Measurements from ENCODE around the gene HLA-DMA.
"Not testable (repeated sequence)": the region's sequence is repeated elsewhere in the genome, so short reads cannot be mapped to it uniquely, and the experiment has no call there.

Gene HLA-DMA

DNA sequence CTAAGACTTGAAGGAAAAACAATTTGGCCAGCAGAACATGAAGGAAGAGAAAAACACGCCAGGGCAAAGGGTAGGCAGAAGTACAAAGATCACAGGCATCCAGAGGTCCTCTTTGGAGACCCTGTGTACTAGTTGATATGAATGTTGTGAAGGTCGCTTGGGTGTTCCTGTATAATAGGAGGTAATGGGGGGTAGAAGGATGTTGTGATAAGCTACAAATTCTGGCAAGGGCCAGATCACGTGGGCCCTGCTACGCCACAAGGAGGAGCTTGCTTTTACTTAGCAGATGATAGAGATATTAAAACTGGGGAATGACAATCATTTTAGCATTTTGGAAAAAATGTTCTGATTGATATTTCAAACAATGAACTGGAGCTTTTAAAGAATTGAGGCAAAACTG is 878 bp upstream of the HLA-DMA start:
- no peak overlapping the region for H3K9ac ChIP-seq (ENCODE audit: low read depth, low read length)

DNA sequence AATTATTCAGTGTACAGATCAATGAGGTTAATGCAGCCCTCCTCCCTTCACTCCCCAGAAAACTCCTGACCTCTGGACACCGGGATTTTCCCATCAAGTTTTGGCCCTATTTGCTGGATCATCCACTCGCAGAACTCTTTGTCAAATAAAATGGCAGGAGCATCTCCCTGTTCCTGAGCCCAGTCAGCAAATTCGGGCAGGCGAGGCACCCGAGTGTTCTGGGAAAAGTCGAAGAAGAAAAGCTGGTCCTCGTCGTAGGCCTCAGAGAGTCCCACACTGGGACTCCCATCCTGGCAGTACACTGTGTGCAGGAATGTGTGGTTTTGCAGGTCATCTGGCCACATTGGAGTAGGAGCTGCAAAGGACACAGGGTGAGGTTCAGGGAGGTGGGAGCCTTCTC is 2.4 kb downstream of the HLA-DMA start:
- Histone ChIP-seq H3K36me3 (ENCODE audit: insufficient read depth, low read length) (no peaks in the 10 kb centered on the region), H3K4me1 (ENCODE audit: insufficient read depth, low read length) (peaks cover 5% of the 10 kb centered on the region; the same call in 1 of the 2 replicates), H3K9ac (ENCODE audit: low read depth, low read length) (no peak overlapping the region), H3K9me3 (ENCODE audit: control insufficient read depth, insufficient read depth, low read length) (no peaks in the 10 kb centered on the region)

More for the DNA sequence above, 878 bp upstream of the HLA-DMA start:
- H3K36me3 ChIP-seq (ENCODE audit: insufficient read depth, low read length) = no peaks in the 10 kb centered on the region
- no peaks in the 10 kb centered on the region for H3K9me3 ChIP-seq (ENCODE audit: control insufficient read depth, insufficient read depth, low read length)
- no peaks in the 10 kb centered on the region for H3K4me1 ChIP-seq (ENCODE audit: insufficient read depth, low read length)

DNA sequence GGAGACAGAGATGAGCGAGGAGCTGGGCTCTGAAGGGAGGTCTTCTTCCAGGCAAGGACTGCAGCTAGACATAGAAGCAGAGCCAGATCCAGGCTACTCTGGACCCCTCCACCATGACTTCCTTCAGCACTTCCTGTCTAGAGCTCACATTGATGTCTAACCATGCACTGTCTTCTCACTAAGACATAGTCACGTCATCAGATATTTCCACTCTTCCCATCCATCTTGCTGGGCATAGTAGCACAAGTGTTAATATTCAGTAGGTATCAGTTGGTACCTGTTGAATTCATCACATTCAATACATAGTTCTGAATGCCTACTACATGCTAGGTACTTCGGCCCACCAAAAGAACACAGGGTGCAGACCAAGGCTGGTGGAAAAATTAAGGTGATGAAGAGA is 2.9 kb downstream of the HLA-DMA start:
- Histone ChIP-seq H3K9ac (ENCODE audit: low read depth, low read length) (no peak overlapping the region), H3K4me1 (ENCODE audit: insufficient read depth, low read length) (peaks cover 5% of the 10 kb centered on the region; the same call in 1 of the 2 replicates), H3K9me3 (ENCODE audit: control insufficient read depth, insufficient read depth, low read length) (no peaks in the 10 kb centered on the region), H3K36me3 (ENCODE audit: insufficient read depth, low read length) (no peaks in the 10 kb centered on the region)

DNA sequence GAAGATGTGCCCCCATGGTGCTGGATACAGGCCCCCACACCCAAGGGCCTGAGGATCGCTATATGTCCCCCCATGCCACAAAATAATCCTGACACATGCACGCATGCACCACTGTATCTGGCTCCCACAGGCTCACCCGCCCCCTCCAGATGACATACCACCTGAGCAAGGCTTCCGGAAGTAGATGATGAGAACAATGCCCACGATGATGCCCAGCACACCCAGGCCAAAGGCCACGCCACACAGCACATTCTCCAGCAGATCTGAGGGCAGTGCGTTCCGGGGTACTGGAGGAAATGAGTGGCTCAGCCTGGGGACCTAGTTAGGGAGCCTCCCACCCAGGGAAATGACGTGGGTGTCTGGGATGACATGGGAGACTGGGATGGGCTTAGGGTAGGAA is 3.8 kb downstream of the HLA-DMA start:
- Histone ChIP-seq H3K9me3 (ENCODE audit: control insufficient read depth, insufficient read depth, low read length) (no peaks in the 10 kb centered on the region), H3K4me1 (ENCODE audit: insufficient read depth, low read length) (peaks cover 5% of the 10 kb centered on the region; the same call in 1 of the 2 replicates), H3K36me3 (ENCODE audit: insufficient read depth, low read length) (no peaks in the 10 kb centered on the region), H3K9ac (ENCODE audit: low read depth, low read length) (no peak overlapping the region)

DNA sequence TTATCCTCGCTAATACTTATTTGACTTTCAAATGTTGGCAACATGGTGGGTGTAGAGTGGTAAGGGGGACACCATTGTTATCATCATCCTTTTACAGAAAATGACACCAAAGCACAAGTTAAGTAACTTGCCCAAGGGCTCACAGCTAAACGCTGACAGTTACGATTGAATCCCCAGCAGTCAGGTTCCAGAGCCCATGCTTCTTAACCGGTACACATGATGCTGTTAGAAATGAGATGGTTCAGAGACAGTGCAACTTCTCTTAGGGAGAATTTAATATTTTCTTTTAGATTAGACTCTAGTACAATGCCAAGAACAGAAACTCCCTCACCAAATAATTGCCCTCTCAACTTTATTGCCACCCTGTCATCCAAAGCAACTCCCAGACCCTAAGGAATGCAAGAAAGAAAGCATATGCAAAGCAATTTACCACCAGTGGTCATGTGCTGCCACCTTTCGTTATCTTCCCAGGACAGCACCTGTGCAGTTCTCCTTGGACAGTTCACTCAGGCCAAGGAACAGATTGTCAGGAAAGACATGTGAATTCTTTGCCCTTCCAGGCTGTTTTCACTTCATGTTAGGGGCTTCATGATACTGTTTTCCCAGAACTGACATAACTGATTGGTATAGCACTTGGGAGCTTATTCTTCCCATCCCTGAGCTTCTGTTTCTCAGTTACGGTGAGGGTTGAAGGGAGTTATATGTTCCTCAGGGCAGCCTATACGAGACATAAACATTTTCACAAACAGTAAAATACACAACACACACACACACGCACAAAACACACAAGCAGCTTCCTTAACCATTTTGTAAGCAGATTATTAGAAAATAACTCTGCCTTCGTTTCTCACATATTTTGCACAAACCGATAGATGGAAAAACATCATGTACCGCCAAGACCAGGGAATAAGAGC is 5.1 kb downstream of the HLA-DMA start:
- no peak overlapping the region for H3K9ac ChIP-seq (ENCODE audit: low read depth, low read length)
- peaks cover 5% of the 10 kb centered on the region; the same call in 1 of the 2 replicates for H3K4me1 ChIP-seq (ENCODE audit: insufficient read depth, low read length)
- no peaks in the 10 kb centered on the region for H3K36me3 ChIP-seq (ENCODE audit: insufficient read depth, low read length)
- no peaks in the 10 kb centered on the region for H3K9me3 ChIP-seq (ENCODE audit: control insufficient read depth, insufficient read depth, low read length)

DNA sequence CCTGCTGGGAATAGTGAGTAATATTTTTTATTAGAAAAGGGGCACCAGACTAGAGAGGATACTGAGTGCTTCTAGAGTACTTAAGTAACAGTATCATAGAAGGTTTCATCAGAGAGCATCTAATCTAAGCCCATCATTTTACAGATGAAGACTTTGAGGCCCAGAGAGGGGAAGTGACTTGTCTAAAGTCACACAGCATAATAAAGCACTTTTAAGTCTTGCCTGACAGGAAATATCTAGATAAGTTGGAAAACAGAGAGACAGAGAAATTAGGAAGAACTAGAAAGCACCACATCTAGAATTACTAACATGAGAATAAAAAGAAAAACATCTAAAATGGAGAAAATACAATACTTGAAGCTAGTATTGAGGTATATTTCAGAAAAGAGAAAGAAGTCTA is 6.0 kb downstream of the HLA-DMA start:
- no peaks in the 10 kb centered on the region for H3K36me3 ChIP-seq (ENCODE audit: insufficient read depth, low read length)
- no peaks in the 10 kb centered on the region for H3K9me3 ChIP-seq (ENCODE audit: control insufficient read depth, insufficient read depth, low read length)
- peaks cover 5% of the 10 kb centered on the region; the same call in 1 of the 2 replicates for H3K4me1 ChIP-seq (ENCODE audit: insufficient read depth, low read length)
- H3K9ac ChIP-seq (ENCODE audit: low read depth, low read length) = no peak overlapping the region

DNA sequence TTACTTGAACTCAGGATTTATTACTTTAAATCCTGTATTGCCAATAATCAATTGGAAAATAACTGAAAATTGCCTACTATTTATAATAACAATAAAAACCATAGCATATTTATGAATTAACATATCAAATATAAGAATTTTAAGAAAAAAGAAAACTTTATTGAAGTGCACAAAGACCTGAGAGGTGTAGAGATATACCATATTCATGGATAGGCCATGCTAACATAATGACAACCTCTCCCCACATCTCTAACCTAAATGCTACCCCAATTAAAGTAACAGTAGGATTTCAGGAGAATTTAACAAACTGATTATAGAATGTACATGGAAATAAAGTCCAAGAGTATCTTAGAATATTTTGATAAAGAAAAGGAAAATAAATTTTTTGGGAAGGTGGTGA is 6.9 kb downstream of the HLA-DMA start:
- no peaks in the 10 kb centered on the region for H3K36me3 ChIP-seq (ENCODE audit: insufficient read depth, low read length)
- no peak overlapping the region for H3K9ac ChIP-seq (ENCODE audit: low read depth, low read length)
- peaks cover 5% of the 10 kb centered on the region; the same call in 1 of the 2 replicates for H3K4me1 ChIP-seq (ENCODE audit: insufficient read depth, low read length)
- H3K9me3 ChIP-seq (ENCODE audit: control insufficient read depth, insufficient read depth, low read length) = no peaks in the 10 kb centered on the region

DNA sequence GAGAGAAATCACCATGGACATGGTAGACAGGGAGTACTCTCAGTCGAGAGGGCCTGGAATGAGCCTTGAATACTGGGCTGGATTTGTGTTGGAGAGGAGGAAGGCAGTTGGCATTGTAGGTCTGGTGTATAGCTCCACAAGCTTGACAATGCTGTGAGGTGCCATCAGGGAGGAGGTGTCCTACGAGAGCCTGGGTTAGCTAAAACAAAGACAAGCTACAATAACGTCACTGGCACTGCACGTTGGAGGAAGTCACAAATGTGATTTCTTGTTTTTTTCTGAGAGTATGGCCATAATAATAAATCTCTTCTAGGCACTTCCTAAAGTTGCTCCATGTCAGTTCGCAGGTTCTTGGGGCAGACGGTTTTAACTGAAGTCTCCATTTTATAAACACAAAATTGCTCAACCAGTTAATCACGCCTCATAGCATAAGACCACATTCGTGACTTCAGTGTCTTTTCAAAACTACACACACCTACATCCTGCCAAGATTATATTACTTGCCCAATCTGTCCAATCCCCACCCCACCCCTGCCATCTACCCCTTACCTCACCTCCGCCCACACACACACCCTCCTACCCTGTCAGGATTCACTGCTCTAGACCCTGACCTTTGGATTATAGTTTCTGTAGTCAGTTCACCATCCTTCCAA is 7.7 kb downstream of the HLA-DMA start:
- Histone ChIP-seq H3K9me3 (ENCODE audit: control insufficient read depth, insufficient read depth, low read length) (no peaks in the 10 kb centered on the region), H3K36me3 (ENCODE audit: insufficient read depth, low read length) (no peaks in the 10 kb centered on the region), H3K9ac (ENCODE audit: low read depth, low read length) (no peak overlapping the region), H3K4me1 (ENCODE audit: insufficient read depth, low read length) (peaks cover 5% of the 10 kb centered on the region; the same call in 1 of the 2 replicates)

DNA sequence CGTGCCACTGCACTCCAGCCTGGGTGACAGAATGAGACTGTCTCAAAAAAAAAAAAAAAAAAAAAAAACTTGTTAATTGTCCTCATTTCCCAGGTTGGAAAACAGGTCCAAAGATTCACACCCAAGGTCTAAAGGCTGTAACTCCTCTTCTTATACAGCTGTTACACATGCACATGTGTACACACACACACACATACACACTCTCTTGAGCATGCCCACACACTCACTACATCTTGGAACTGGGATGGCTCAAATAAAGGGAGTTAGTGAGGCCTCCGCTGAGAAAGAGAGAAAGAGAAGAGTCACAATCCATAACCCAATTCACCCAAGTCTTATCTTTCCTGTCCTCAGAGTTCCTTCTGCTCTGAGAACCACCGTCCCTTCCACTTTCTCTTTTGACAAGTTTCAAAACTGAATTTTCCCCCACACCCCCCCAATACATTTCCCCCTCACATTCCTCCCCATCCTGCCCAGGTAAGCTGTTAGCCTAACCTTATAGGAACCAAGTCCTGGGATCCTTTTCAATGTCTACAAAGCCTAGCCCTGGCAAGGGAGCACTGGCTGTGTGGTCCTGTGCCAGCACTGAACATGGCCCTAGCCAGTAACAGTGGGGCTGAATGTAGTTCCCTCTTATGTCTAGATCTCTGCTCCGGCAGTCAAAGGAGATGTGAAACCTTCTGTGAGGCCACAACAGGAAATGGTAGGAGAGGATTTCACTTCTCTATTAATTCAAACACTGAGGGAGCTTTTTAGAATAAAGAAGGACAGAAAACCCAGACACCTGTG is 8.8 kb downstream of the HLA-DMA start:
- Histone ChIP-seq H3K4me1 (ENCODE audit: insufficient read depth, low read length) (peaks cover 5% of the 10 kb centered on the region; the same call in 1 of the 2 replicates), H3K9ac (ENCODE audit: low read depth, low read length) (no peak overlapping the region), H3K36me3 (ENCODE audit: insufficient read depth, low read length) (no peaks in the 10 kb centered on the region), H3K9me3 (ENCODE audit: control insufficient read depth, insufficient read depth, low read length) (no peaks in the 10 kb centered on the region)

DNA sequence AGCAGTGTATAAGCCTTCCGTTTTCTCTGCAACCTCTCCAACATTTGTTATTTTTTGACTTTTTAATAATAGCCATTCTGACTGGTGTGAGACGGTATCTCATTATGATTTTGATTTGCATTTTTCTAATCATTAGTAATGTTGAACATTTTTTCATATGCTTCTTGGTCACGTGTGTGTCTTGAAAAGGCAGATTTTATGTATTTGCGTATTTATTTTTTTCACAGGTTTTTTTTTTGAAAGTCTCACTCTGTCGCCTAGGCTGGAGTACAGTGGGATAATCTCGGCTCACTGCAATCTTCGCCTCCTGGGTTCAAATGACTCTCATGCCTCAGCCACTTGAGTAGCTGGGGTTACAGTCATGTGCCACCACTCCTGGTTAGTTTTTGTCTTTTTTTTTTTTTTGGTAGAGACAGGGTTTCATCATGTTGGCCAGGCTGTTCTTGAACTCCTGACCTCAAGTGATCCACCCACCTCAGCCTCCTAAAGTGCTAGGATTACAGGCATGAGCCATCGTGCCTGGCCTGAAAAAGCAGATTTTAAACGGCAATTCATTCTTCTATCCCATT is 10.3 kb downstream of the HLA-DMA start:
- not testable (repeated sequence) for H3K4me1 ChIP-seq (ENCODE audit: insufficient read depth, low read length); H3K9me3 ChIP-seq (ENCODE audit: control insufficient read depth, insufficient read depth, low read length); H3K9ac ChIP-seq (ENCODE audit: low read depth, low read length); H3K36me3 ChIP-seq (ENCODE audit: insufficient read depth, low read length)

DNA sequence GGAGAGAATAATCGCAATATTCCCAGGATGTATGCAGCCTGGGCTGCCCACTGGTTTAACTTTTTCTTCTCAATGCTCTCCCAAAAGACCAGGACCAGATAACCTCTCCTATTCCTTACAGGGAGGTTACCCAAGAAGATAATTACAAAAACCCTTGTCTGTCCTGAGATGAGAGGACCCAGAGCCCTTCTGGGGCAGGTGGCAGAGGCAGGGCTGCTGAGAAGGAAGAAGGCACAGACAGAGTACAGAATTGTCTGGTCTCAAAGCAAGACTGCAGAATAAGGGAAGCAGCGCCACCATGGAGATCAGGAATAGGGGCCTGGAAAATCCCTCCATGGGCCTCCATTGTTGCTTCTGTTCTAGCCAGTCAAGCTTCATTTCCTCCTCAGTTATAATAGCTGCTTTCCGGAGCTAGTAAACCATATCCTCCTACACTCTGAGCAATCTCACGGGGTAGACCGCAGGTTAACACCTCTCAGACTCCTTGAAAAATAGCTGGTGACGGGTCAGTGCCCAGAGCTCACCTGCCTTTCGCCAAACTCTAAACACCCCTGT is 11.6 kb downstream of the HLA-DMA start:
- Histone ChIP-seq H3K9me3 (ENCODE audit: control insufficient read depth, insufficient read depth, low read length) (no peaks in the 10 kb centered on the region), H3K4me1 (ENCODE audit: insufficient read depth, low read length) (no peaks in the 10 kb centered on the region), H3K36me3 (ENCODE audit: insufficient read depth, low read length) (no peaks in the 10 kb centered on the region; the same call in 1 of the 2 replicates), H3K9ac (ENCODE audit: low read depth, low read length) (no peak overlapping the region)

DNA sequence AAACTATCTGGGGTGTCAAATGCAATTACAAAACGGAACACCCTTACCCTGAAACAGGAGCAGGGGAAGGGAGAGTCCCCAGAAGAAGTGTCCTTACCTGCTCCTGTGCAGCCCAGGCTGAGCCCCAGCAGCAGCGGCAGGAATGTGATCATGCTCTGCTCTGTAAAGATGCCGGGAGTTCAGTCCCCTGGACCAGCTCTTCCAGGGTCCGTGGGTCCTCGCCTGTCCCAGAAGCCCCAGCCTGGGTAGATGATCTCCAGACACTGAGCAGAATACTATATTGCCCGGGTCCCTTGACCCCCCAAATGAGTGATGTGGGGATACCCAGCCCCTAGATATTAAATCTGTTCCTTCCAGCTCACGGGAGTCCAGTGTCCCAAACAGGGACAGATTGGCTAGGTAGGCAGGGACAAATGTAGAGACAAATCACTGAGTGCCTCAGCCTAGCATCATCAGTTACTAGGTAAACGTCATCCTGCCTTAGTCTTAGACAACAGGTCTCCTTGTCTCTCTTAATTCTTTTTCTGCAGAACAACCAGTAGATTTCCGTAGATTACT is 12.2 kb downstream of the HLA-DMA start, which contains the start of gene HLA-DMB:
TSS of gene HLA-DMB (minus strand) at position 373 of the 558 bp plus-strand sequence. CDS start at position 152, 221 bp downstream.
- Histone ChIP-seq H3K4me1 (ENCODE audit: insufficient read depth, low read length) (no peaks in the 10 kb centered on the region), H3K9me3 (ENCODE audit: control insufficient read depth, insufficient read depth, low read length) (no peaks in the 10 kb centered on the region), H3K36me3 (ENCODE audit: insufficient read depth, low read length) (no peaks in the 10 kb centered on the region; the same call in 1 of the 2 replicates), H3K9ac (ENCODE audit: low read depth, low read length) (peak within 1 kb of the TSS; percentile 30; the same call in 1 of the 2 replicates)

DNA sequence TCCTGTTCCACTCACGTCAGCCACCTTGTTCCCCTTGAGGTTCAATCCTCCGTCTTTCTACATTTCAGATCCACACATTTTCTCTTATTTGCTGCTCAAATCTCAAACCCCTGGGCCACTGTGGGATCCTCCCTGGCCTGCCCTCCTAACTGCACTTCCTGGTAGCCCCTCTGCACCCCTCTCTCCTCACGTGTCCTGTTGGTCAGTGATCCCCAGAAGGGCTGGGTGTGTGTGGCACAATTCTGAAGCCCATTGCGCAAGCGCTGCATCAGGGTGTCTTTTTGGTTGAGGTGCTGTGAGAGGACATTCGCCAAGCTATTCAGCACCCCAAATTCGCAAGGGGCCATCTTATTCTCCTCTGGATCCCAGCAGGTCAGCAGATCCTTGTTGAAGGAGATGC is 14.4 kb downstream of the HLA-DMA start:
- Histone ChIP-seq H3K9me3 (ENCODE audit: control insufficient read depth, insufficient read depth, low read length) (no peaks in the 10 kb centered on the region), H3K9ac (ENCODE audit: low read depth, low read length) (no peak overlapping the region), H3K36me3 (ENCODE audit: insufficient read depth, low read length) (no peaks in the 10 kb centered on the region; the same call in 1 of the 2 replicates), H3K4me1 (ENCODE audit: insufficient read depth, low read length) (no peaks in the 10 kb centered on the region)
